HG02884 (cell line): ENCODE measurements around the gene TIMM10B.
"Not testable (repeated sequence)": the region's sequence is repeated elsewhere in the genome, so short reads cannot be mapped to it uniquely, and the experiment has no call there.

Experiments
- ATAC-seq: cut with Tn5 transposase; IDR thresholded peaks from one replicate; pipeline ENCODE4 v1.9.1; 2021; ENCODE audit warnings: mild to moderate bottlenecking, moderate library complexity; ENCODE audit not compliant: unreplicated experiment

Gene TIMM10B

DNA sequence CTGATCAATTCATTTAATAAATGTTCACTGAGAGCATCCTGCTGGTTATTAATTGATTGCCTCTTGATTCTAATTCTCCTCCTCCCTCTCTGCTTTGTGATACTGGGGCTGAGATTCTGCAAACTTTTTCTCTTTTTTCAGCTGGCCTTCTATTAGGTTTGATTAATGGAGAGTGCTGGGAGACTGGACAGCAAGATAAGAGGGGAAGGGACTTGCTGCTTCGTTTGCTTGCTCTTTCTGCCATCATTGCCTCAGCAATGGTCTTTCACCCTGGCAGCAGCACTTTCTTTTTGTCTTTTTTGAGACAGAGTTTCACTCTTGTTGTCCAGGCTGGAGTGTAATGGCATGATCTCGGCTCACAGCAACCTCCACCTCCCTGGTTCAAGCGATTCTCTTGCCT, 22.9 kb downstream of the TIMM10B start:
- ATAC-seq: no peak

DNA sequence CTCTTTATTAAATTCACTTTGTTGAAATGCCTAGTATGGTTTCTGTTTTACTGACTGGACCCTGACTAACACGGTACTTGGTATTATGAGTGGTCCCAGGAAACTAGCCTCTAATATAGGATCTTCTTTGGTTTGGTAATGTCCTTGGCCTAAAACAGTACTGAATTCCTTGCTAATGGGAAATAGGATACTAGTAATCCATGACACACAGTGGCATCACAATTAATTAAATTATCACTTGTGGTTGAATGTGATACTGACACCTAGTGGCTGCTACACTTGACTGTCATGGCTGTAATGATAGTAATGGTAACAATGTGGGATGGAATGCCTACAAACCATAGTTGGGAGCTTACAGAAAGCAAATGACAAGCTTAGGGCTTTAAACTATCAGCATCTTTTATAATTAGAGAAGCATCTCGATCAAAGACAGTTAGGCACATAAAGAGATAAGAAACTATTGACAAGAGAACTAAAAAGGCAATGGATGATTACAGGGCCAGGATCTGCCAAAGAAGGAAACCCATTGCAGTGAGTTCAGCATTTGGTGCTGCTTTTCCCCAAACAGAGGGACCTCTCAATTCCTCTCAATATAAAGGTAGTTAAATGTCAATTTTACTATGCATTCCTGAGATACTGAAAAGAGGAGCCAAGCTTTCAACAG, 24.4 kb downstream of the TIMM10B start:
- ATAC-seq: no peak

DNA sequence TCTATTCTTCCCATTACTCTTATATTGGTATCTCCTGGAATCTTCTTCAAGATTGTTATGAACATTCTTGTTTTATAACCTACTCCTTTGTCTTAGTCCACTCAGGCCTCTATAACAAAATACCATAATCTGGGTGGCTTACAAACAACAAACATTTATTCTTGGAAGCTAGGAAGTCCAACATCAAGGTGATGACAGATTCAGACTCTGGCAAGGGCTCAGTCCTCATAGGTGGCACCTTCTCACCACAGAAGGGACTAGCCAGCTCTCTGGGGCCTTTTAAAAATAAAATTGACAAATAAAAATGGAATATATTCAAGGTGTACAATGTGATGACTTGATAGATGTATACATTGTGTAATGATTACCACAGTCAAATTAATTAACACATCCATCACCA, 35.6 kb downstream of the TIMM10B start:
- no peak for ATAC-seq

DNA sequence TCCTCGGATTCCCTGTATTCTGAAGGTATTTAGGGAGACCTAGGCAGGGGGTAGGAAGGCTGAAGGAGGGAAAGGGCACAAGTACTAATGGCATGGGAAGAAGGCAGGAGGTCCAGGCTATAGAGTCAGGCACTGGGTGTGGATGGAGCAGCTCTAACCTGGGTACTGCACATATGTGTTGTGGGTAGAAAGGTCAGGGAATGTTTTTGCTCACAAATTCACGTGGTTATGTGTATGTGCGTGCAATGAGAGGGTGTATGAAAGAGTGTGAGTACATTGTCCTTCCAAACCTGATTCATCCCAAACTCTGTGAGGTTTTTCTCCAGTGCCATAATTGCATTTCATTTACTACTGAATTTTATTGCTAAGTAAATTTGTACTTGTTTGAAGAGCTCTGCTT, 39.0 kb downstream of the TIMM10B start:
- ATAC-seq: no peak

DNA sequence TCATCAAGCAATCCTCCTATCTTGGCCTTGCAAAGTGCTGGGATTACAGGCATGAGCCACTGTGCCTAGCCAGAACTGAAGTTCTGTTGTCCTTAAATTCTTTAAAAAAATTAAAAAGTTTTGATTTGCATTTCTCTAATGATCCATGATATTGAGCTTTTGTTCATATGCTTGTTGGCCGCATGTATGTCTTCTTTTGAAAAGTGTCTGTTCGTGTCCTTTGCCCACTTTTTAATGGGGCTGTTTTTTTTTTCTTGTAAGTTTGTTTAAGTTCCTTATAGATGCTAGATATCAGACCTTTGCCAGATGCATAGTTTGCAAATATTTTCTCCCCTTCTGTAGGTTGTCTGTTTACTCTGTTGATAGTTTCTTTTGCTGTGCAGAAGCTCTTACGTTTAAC, 40.6 kb downstream of the TIMM10B start:
- ATAC-seq: not testable (repeated sequence)

DNA sequence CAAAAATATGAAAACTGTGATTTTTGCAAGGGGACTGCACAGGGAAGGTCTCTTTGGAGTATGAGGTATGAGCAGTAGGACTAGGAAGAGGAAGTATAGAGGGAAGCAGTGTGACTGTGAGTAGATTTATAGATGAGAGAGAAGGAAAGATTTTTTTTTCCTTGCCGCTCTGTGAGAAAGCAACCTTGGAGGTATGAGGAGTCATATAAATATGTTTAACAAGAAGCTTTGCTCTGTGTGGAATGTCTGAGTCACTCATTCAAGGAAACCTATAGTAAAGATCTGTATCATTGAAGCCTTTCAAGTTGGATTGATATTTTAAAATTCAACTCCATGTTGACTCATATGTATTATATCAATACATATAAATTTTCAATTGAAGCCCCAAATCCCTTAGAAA, 42.0 kb downstream of the TIMM10B start:
- no peak for ATAC-seq

DNA sequence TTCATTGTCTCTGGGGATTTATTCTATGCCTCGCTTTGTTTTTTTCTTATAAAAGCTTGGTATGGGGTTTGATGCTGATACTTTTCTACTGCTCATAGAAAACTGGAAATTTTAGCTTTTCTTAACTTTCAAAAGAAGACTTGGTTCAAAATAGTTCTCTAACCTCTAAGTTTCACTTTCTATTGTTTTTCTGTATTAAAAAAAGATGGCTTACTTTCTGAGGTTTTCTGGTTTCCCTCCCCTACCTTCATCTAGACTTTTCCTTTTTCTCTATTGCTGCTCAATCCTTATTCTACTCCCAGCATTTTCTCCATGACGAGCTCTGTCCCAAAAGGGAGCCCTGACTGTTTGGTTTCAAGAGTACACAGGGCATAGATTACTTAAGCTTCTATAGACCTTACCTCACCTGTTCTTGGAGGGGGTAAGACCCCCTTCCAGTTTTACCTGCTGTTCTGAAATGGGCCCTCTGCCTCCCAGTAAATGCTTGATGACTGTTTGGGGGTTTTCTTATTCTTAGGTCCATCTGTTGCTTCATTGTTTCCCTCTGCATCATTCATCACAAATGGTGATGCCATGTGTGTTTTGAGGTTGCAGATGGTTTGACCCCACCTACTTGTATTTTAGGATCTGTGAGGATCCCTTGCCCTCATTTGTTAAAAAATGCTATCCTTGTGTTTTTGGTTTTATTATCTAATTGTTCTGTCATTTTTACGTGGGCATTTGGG, 45.3 kb downstream of the TIMM10B start:
- ATAC-seq: no peak

DNA sequence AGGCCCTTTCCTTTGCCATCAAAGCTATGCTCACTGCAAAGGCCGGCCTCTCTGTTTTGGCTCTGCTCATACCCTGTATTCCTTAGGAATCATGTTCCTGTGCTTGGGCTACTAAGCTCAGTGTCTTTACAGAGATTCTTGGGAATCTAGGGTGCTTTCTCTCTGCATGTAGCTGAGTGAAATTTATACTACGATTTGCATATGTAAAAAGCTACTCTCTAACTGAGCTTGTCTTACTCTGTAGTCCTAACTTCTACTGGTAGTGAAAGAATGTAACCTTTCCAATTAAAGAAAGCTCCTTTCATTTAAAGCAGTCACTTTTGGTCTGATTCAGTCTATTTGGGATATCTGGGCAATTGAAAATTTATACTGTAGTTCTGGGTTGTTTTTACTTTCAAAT, 48.0 kb downstream of the TIMM10B start:
- no peak for ATAC-seq

DNA sequence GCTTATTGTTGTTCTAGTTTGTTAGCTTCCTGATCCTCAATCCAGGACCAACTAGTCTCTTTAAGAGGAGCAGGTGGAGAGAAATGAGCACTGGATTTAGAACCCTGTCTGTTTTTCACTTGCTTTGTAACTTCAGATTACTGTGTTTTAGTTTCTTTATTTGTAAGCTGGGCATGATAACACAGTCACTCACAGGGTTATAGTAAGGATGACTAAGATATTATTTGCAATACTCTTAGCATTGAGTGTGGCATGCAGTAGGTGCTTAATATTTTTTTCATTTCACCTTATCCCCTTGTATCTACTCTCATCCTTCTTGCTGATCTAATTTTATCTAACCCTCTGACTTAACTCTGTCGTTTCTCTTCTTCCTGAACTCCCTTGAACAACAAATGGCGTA, 49.5 kb downstream of the TIMM10B start:
- no peak for ATAC-seq

DNA sequence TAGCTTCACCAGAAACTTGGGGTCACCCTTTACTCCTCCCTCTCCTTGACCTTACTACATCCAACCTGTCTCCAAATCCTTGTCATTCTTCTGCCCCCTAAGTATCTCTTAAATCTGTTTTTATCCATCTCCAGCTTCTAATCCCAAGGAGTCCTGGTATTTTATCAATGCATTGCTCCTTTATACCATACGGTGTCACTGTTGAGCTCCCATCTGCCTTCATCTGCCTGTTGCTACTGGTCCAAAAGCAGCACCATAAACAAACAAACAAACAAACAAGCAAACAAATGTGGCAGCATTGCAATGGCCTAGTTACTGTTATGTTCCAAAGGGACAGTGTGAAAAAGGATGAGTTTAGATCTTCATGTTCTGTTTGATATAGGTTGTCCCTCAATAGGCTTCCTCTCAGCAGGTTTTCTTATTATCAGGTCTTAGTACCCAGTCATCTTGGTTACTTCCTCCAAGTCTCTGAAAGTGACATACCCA, 50.0 kb downstream of the TIMM10B start:
- ATAC-seq: no peak
